ENCODE data around the gene LARGE2.

DNA sequence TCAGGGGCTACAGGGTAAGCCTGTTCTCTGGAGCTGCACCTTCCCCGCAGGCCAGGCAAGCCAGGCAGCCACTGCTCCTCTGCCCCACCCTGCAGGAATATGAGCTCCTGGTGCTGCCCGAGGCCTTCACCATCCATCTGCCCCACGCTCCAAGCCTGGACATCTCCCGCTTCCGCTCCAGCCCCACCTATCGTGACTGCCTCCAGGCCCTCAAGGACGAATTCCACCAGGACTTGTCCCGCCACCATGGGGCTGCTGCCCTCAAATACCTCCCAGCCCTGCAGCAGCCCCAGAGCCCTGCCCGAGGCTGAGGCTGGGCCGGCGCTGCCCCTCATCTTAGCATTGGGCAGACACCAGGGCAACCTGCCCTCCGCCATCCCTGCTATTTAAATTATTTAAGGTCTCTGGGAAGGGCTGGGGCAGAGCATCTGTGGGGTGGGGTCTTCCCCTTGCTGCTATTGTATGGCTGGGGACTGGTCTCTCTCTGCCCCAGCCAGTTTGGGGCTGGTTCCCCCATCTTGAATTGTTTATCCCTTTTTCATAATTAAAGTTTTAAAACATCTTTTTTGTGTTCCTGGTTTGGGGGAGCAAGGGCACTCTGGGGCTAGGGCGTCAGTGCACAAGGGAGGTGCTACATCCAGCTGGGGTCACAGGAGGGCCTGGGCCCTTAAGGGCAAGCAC, 6.2 kb downstream of the LARGE2 start:
- TF ChIP-seq, protein P1, sequence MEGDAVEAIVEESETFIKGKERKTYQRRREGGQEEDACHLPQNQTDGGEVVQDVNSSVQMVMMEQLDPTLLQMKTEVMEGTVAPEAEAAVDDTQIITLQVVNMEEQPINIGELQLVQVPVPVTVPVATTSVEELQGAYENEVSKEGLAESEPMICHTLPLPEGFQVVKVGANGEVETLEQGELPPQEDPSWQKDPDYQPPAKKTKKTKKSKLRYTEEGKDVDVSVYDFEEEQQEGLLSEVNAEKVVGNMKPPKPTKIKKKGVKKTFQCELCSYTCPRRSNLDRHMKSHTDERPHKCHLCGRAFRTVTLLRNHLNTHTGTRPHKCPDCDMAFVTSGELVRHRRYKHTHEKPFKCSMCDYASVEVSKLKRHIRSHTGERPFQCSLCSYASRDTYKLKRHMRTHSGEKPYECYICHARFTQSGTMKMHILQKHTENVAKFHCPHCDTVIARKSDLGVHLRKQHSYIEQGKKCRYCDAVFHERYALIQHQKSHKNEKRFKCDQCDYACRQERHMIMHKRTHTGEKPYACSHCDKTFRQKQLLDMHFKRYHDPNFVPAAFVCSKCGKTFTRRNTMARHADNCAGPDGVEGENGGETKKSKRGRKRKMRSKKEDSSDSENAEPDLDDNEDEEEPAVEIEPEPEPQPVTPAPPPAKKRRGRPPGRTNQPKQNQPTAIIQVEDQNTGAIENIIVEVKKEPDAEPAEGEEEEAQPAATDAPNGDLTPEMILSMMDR (conservative IDR thresholded peaks at IDR 0.05; ENCODE audit: low read depth in 2 of 2), result no peak
- TF ChIP-seq POLR2AphosphoS5 (IDR thresholded peaks at IDR 0.05; ENCODE audit: low read depth), result no peak
- TF ChIP-seq EZH2 (IDR thresholded peaks at IDR 0.05; ENCODE audit: low read depth, unreplicated experiment), result no peak
- TF ChIP-seq, protein P2, sequence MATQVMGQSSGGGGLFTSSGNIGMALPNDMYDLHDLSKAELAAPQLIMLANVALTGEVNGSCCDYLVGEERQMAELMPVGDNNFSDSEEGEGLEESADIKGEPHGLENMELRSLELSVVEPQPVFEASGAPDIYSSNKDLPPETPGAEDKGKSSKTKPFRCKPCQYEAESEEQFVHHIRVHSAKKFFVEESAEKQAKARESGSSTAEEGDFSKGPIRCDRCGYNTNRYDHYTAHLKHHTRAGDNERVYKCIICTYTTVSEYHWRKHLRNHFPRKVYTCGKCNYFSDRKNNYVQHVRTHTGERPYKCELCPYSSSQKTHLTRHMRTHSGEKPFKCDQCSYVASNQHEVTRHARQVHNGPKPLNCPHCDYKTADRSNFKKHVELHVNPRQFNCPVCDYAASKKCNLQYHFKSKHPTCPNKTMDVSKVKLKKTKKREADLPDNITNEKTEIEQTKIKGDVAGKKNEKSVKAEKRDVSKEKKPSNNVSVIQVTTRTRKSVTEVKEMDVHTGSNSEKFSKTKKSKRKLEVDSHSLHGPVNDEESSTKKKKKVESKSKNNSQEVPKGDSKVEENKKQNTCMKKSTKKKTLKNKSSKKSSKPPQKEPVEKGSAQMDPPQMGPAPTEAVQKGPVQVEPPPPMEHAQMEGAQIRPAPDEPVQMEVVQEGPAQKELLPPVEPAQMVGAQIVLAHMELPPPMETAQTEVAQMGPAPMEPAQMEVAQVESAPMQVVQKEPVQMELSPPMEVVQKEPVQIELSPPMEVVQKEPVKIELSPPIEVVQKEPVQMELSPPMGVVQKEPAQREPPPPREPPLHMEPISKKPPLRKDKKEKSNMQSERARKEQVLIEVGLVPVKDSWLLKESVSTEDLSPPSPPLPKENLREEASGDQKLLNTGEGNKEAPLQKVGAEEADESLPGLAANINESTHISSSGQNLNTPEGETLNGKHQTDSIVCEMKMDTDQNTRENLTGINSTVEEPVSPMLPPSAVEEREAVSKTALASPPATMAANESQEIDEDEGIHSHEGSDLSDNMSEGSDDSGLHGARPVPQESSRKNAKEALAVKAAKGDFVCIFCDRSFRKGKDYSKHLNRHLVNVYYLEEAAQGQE (IDR thresholded peaks at IDR 0.05; ENCODE audit: unreplicated experiment), result no peak
- no peak for TF ChIP-seq NANOG (IDR thresholded peaks at IDR 0.05; ENCODE audit: borderline replicate concordance)
- TF ChIP-seq CREB1 (CRISPR knock-in tag; IDR thresholded peaks at IDR 0.05; ENCODE audit: low read depth), result no peak
- no peak for TF ChIP-seq EZH2phosphoT487 (IDR thresholded peaks at IDR 0.05; ENCODE audit: unreplicated experiment)
- no peak for TF ChIP-seq STAT1 (IDR thresholded peaks at IDR 0.05; ENCODE audit: unreplicated experiment)
